Ureter (tissue), 1 donor: ENCODE results near the gene SPANXN3. TPM values are rescaled to one million over a fixed set of nuclear protein-coding genes. Genes with fewer than 3 reads are reported as not detected.
"Not testable (repeated sequence)": the region's sequence is repeated elsewhere in the genome, so short reads cannot be mapped to it uniquely, and the experiment has no call there.

Experiments
- DNase-seq: peaks from one replicate; pipeline ENCODE4 v3.0.0-alpha.2; 2020; ENCODE audit warnings: low spot score
- total RNA-seq: library from RNA; stranded (reverse); gene quantifications from one replicate; pipeline ENCODE4 v1.2.4, GENCODE V29; 2023
- donor health status: DM: yes; HTN: yes; CAD: no.

SPANXN3 gene, protein sequence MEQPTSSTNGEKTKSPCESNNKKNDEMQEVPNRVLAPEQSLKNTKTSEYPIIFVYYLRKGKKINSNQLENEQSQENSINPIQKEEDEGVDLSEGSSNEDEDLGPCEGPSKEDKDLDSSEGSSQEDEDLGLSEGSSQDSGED
- total RNA-seq = not detected

DNA sequence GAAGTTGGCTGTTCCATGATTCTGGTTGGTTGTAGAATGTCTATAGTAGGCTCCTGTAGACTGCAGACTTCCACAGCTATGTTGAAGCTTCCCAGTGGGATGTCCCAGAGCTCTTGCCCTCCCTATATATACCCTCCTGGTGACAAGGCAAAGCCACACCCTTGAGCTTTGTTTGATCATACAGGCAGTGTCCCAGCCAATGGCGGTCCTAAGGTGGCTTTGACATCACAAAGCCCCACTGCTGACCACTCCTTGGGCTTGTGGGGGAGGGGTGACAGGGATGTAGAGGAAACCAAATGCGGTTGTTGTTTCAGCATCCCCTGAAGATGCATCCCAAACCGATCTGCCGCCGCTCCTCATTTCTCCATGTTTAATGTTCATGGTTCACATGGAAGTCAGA, at the start of gene SPANXN3:
Gene SPANXN3, minus strand, starts transcription at position 101 of the 400 bp plus-strand sequence. Its CDS starts 84 bp downstream, at position 17.
- DNase-seq = not testable (repeated sequence)

DNA sequence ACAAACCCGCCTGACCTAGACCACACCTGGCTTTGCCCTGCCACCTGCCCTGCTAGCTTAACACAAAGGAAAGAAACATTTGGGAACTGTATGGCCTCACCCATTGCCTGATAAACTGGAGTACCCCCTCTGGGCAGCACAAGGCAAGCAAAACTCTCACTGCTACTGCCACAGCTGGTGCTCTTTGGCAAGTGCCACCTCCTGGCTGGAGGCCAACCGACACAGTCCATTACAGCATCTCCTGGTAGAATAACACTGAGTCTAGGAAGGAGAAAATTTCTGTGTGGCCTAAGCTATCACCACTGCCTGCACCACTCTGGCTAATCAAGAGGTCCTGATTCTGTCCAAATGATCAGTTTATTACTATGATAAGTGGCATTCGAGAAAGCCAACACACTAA, 18.9 kb upstream of the SPANXN3 start:
- no peak for DNase-seq

DNA sequence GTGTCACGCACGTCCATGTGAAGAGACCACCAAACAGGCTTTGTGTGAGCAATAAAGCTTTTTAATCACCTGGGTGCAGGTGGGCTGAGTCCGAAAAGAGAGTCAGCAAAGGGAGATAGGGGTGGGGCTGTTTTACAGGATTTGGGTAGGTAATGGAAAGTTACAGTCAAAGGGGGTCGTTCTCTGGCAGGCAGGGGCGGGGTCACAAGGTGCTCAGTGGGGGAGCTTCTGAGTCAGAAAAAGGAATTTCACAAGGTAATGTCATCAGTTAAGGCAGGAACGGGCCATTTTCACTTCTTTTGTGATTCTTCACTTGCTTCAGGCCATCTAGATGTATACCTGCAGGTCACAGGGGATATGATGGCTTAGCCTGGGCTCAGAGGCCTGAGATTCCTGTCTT, 15.1 kb downstream of the SPANXN3 start:
- DNase-seq = not testable (repeated sequence)

DNA sequence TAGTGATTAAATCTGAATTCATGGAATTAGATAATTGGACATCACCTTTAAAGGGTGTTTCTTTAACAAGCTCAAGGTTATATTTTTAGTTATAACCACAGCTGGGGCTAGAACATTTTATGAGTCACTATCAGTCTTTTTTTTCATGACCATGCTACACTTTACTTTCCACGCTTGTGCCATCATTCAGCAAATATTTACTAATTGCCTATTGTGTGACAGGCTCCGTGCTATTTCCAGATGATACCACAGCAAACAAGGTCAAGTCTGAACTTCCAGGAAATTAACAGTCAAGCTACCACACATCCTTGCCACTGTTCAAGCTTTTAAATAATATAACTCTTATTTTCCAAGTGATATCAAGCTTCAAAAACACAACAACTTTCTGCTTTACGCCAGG, 16.5 kb downstream of the SPANXN3 start:
- no peak for DNase-seq

DNA sequence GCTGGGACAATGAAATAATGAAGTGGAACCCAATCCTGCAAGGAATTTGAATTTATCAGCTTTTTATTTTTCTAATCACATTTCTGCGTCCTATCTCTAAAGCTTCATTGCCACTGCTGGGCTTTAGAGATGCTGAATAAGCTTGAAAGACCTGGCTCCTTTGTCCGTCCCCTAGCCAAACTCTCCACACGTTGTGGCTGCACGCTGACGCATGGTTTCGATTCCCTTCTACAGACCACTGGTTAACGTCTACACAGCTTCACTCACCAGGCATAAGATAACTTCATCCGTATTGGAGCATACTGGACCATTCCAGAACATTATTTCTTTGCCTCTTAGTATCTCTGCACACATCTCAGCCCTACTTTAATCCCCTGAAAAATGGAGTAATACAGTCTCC, 31.2 kb downstream of the SPANXN3 start:
- DNase-seq = no peak

DNA sequence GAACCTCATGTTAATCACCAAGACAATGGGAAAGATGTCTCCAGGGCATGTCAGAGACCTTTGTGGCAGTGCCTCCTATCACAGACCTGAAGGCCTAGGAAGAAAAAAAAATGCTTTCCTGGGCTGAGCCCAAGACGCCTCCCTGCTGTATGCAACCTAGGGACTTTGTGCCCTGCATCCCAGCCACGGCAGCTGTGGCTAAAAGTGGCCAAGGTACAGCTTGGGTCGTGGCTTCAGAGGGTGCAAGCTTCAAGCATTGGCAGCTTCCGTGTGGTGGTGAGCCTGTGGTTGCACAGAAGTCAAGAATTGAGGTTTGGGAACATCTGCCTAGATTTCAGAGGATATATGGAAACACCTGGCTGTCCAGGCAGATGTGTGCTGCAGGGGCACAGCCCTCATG, 40.5 kb downstream of the SPANXN3 start:
- DNase-seq = no peak

DNA sequence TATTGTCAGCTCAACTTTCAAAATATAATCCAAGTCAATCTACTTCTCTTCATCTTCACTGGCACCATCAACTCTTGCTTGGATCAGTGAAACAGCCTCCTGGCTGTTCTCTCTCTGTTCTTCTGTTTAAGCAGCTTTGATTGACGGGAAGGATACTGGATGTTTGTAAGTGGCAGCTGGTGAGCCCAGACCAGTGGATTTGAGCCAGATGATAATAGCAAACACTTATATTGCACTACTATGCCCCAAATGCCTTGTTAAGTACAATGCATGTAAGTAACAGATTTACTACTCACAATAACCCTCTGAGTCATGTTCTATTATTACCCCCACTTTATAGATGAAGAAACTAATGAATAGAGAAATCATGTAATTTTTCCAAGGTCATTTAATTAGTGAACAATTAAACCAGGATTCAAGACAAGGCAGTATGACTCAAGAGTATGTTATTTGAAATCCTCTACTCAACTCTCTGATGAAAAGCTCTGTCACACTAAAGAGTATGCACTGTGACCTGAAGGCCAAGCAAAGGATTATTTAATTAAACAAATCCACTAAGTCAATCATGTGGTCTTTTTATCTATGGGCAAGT, 44.8 kb downstream of the SPANXN3 start:
- DNase-seq = no peak

DNA sequence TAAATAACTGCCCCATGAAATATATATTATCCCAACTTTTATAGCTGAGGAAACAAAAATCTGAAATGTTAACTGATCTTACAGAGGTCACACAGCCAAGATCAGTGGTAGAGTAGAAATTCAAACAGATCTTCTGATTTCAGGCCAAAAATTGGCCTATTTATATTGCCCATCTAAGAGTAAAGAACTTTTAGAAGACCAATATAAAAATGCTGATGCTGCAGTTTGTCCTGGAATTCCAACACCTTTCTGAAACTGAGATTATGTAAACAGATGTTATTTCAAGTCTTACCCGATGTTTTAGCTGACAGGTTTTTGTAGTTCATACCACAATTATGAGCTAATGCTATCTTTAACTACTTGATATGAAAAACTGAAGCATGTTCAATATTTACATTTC, 51.1 kb downstream of the SPANXN3 start:
- DNase-seq = no peak

DNA sequence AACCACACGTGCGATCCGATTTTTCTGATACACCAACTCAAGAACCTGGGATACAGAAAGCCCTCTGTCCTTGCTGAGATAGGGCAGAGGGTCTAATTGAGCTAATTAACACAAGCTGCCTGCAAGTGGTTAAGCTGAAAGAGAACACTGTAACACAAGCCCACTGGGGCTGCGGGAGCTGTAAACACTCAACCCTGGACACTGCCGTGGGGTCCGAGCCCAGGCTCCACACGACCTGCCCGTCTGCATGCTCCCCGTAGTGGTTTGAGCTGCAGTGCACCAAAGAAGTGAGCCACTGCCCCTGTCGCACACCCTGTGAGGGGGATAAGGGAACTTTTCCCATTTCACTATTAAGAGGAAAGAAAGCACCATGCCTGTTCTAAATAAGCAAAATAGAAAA, 54.6 kb downstream of the SPANXN3 start:
- no peak for DNase-seq

DNA sequence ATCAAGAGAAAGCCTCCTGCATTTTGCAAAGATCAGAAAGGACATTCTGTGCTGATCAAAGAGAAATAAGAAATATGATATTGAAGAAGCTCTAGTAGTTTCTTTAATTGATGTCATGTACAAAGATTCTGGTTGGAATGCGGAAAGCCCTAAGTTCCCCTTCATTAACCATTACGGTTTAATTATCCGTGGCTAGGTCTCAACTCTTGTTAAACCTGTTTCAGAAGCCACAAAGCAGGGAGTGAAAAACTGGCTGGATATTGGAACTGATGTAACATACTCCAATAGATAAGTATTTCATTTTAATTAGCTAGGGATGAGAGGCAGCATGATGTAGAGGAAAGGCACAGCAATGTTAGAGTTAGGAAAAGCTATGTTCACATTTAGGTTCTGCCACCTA, 55.7 kb downstream of the SPANXN3 start:
- no peak for DNase-seq

Other genes with a start within 250 kb of the SPANXN3 start
- gene SLITRK4, start 118.6 kb upstream of the SPANXN3 start, total RNA-seq = 0.18 TPM
- gene SPANXN2, start 203.3 kb upstream of the SPANXN3 start, total RNA-seq = not detected